ENCODE data around the gene CCDC88C. TPM values are rescaled to one million over a fixed set of nuclear protein-coding genes. Genes with fewer than 3 reads are reported as not detected.

CCDC88C gene
- total RNA-seq, 1 experiment from 2014 or later = 64.8 TPM

- ATAC-seq (no peak), DNase-seq (ENCODE audit: low spot score) (no peak)
- Mint-ChIP-seq H3K4me1 (no peaks in the 10 kb centered on the region), H3K27ac (no peak overlapping the region), H3K4me3 (no peak overlapping the region), H3K27me3 (ENCODE audit: low read depth) (no peaks in the 10 kb centered on the region), H3K36me3 (peaks cover 69% of the 10 kb centered on the region), H3K9me3 (no peaks in the 10 kb centered on the region)
- no peak for TF ChIP-seq FOXJ3 (CRISPR knock-in tag; IDR thresholded peaks at IDR 0.05; ENCODE audit: borderline replicate concordance)
- CTCF ChIA-PET = interaction anchor here (0.6 to 0.8 kb wide), 5 partner anchors 41 to 868 kb away, joined by 3 to 5 read pairs (median 3); partner anchors contain the start of gene CCDC88C
- POLR2A ChIA-PET = interaction anchor here (0.6 kb wide), 1 partner anchor 121 kb away, joined by 3 read pairs; no protein-coding TSS in a partner anchor
These were observed 124.3 kb downstream of the CCDC88C start for GRCh38 chr14:91293281-91293680.

- TF ChIP-seq NR3C1 (CRISPR knock-in tag; conservative IDR thresholded peaks at IDR 0.05; ENCODE audit: low read depth) (no peak), HMGXB4 (CRISPR knock-in tag; IDR thresholded peaks at IDR 0.05) (no peak), ATF2 (CRISPR knock-in tag; IDR thresholded peaks at IDR 0.05; ENCODE audit: borderline replicate concordance, low read depth) (no peak), NFYB (CRISPR knock-in tag; conservative IDR thresholded peaks at IDR 0.05; ENCODE audit: low read depth) (no peak), E2F5 (CRISPR knock-in tag; IDR thresholded peaks at IDR 0.05) (no peak), ZNF219 (CRISPR knock-in tag; IDR thresholded peaks at IDR 0.05; ENCODE audit: borderline replicate concordance) (no peak), ESRRA (CRISPR knock-in tag; IDR thresholded peaks at IDR 0.05; ENCODE audit: borderline replicate concordance) (no peak), ZNF425 (CRISPR knock-in tag; conservative IDR thresholded peaks at IDR 0.05) (no peak)
- no peak overlapping the region for H3K4me3 Mint-ChIP-seq
- no peaks in the 10 kb centered on the region for H3K4me1 Mint-ChIP-seq
- ATAC-seq (no peak), DNase-seq (ENCODE audit: low spot score) (no peak)
- ChIA-PET CTCF (interaction anchor here (0.5 to 0.6 kb wide), 2 partner anchors 125 to 137 kb away, joined by 4 to 5 read pairs; partner anchors contain the start of gene CCDC88C), POLR2A (no interaction called here)
- peak overlapping the region; percentile 60 for H3K27ac Mint-ChIP-seq
- peaks cover 73% of the 10 kb centered on the region for H3K36me3 Mint-ChIP-seq
- H3K9me3 Mint-ChIP-seq = no peaks in the 10 kb centered on the region
- no peaks in the 10 kb centered on the region for H3K27me3 Mint-ChIP-seq (ENCODE audit: low read depth)
These were observed 125.1 kb downstream of the CCDC88C start for GRCh38 chr14:91292491-91292890.

- TF ChIP-seq CREM (CRISPR knock-in tag; IDR thresholded peaks at IDR 0.05) (no peak), ATF2 (CRISPR knock-in tag; IDR thresholded peaks at IDR 0.05; ENCODE audit: borderline replicate concordance, low read depth) (no peak), ZBTB43 (CRISPR knock-in tag; IDR thresholded peaks at IDR 0.05) (no peak), SMAD3 (CRISPR knock-in tag; IDR thresholded peaks at IDR 0.05; ENCODE audit: borderline replicate concordance) (no peak), ZNF219 (CRISPR knock-in tag; IDR thresholded peaks at IDR 0.05; ENCODE audit: borderline replicate concordance) (no peak), PREB (CRISPR knock-in tag; IDR thresholded peaks at IDR 0.05; ENCODE audit: borderline replicate concordance) (no peak), ZNF671 (CRISPR knock-in tag; IDR thresholded peaks at IDR 0.05) (no peak), E2F1 (CRISPR knock-in tag; IDR thresholded peaks at IDR 0.05) (no peak)
- Mint-ChIP-seq H3K36me3 (peaks cover 68% of the 10 kb centered on the region), H3K27me3 (ENCODE audit: low read depth) (no peaks in the 10 kb centered on the region), H3K4me1 (no peaks in the 10 kb centered on the region), H3K27ac (peak overlapping the region; percentile 60; the same call in 1 of the 2 replicates), H3K9me3 (no peaks in the 10 kb centered on the region), H3K4me3 (no peak overlapping the region)
- ChIA-PET CTCF (no interaction called here), POLR2A (no interaction called here)
- DNase-seq (ENCODE audit: low spot score) (no peak), ATAC-seq (no peak)
These were observed 125.7 kb downstream of the CCDC88C start for GRCh38 chr14:91291786-91292405.
